Astrocyte (in vitro differentiated cells and primary cell): ENCODE data around the gene INPP5A. TPM values are rescaled to one million over a fixed set of nuclear protein-coding genes. Genes with fewer than 3 reads are reported as not detected.
"Not testable (repeated sequence)": the region's sequence is repeated elsewhere in the genome, so short reads cannot be mapped to it uniquely, and the experiment has no call there.

Experiments used
- DNase-seq: peaks from one replicate; pipeline ENCODE4 v3.0.0-alpha.2; 2010; ENCODE audit warnings: low read depth
- FAIRE-seq: peaks from 2 replicates; lab custom pipeline; 2011; peaks lifted over from hg19 to GRCh38; lab: Jason Lieb, UNC
- H2AFZ ChIP-seq: 2 replicates; pipeline ENCODE4 v1.6.0; 2012; ENCODE audit warnings: low read depth, low read length, inconsistent platforms
- H3K27ac ChIP-seq: 2 replicates; pipeline ENCODE4 v1.5.1; 2011; ENCODE audit warnings: low read depth, low read length, inconsistent platforms
- H3K27me3 ChIP-seq: 2 replicates; pipeline ENCODE4 v1.6.0; 2011; ENCODE audit warnings: low read length, inconsistent platforms; ENCODE audit not compliant: insufficient read depth
- H3K36me3 ChIP-seq: 2 replicates; pipeline ENCODE4 v1.5.1; 2011; ENCODE audit warnings: low read length, inconsistent platforms; ENCODE audit not compliant: insufficient read depth
- H3K4me1 ChIP-seq: 2 replicates; pipeline ENCODE4 v1.5.1; 2011; ENCODE audit warnings: low read length, inconsistent platforms; ENCODE audit not compliant: insufficient read depth
- H3K4me2 ChIP-seq: 2 replicates; pipeline ENCODE4 v1.6.0; 2012; ENCODE audit warnings: low read length, inconsistent platforms
- H3K4me3 ChIP-seq: 2 replicates; pipeline ENCODE4 v1.5.1; 2011; ENCODE audit warnings: low read depth, mild to moderate bottlenecking, low read length, inconsistent platforms; ENCODE audit not compliant: insufficient read depth
- H3K79me2 ChIP-seq: 2 replicates; pipeline ENCODE4 v1.6.0; 2012; ENCODE audit warnings: mild to moderate bottlenecking, low read length, inconsistent platforms; ENCODE audit not compliant: insufficient read depth
- H3K9ac ChIP-seq: 2 replicates; pipeline ENCODE4 v1.6.0; 2012; ENCODE audit warnings: mild to moderate bottlenecking, low read length, inconsistent platforms
- H3K9me3 ChIP-seq: 2 replicates; pipeline ENCODE4 v1.5.1; 2012; ENCODE audit warnings: low read depth, mild to moderate bottlenecking, low read length, inconsistent platforms; ENCODE audit not compliant: insufficient read depth
- H4K20me1 ChIP-seq: 2 replicates; pipeline ENCODE4 v1.6.0; 2012; ENCODE audit warnings: low read length, inconsistent platforms; ENCODE audit not compliant: insufficient read depth
- H3K27ac Mint-ChIP-seq: one replicate; pipeline ENCODE4 v1.8.0; 2021; ENCODE audit warnings: mild to moderate bottlenecking, mixed read lengths; ENCODE audit not compliant: unreplicated experiment
- H3K27me3 Mint-ChIP-seq: one replicate; pipeline ENCODE4 v1.8.0; 2021; ENCODE audit warnings: low read depth, mixed read lengths; ENCODE audit not compliant: unreplicated experiment
- H3K36me3 Mint-ChIP-seq: one replicate; pipeline ENCODE4 v1.8.0; 2021; ENCODE audit warnings: low read depth, mixed read lengths; ENCODE audit not compliant: unreplicated experiment
- H3K4me1 Mint-ChIP-seq: one replicate; pipeline ENCODE4 v1.8.0; 2021; ENCODE audit warnings: low read depth, mixed read lengths; ENCODE audit not compliant: unreplicated experiment
- H3K4me3 Mint-ChIP-seq: one replicate; pipeline ENCODE4 v1.8.0; 2021; ENCODE audit warnings: mild to moderate bottlenecking, moderate library complexity, mixed read lengths; ENCODE audit not compliant: unreplicated experiment
- H3K9me3 Mint-ChIP-seq: one replicate; pipeline ENCODE4 v1.8.0; 2021; ENCODE audit warnings: mild to moderate bottlenecking, mixed read lengths; ENCODE audit not compliant: unreplicated experiment
- EZH2 ChIP-seq: IDR thresholded peaks from 2 replicates; pipeline ENCODE4 v1.6.1; 2012; ENCODE audit warnings: mild to moderate bottlenecking, low read length, inconsistent platforms; ENCODE audit not compliant: insufficient read depth
- total RNA-seq: library from RNA; stranded (reverse); gene quantifications from 2 replicates; pipeline ENCODE4 v1.2.1, GENCODE V29; 2021
- TF ChIP-seq, protein P1 (sequence below): IDR thresholded peaks from 2 replicates; pipeline ENCODE4 v1.5.1; 2011; ENCODE audit warnings: low read depth, mild to moderate bottlenecking, inconsistent platforms, low read length, moderate library complexity; ENCODE audit not compliant: insufficient read depth

The INPP5A gene
- total RNA-seq, 1 donor from 2014 or later: 39.1 TPM

DNA sequence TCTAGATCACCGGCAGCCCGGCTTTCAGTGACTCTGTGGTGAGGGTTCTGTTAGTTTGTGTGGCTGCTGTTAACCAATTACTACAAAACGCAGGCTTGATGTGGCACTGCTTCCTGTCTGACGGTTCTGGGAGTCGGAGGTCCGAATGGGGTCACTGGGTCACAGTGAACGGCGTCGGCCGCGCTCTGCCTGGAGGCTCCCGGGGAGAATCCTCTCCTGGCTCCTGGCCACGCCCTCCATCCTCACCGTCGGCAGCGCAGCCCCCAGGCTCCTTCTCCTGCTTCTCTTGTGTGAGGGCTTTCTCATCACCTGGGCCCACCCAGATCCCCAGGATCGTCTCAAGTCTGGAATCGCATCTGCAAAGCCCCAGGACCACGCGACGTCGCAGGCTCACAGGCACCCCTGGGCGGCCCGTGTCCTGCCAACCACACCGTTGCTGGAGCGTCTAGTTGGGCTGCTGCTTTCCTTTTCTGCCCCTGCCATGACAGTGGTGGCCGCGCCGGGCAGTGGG lies 280.2 kb downstream of the INPP5A start:
- H2AFZ ChIP-seq: no peak overlapping the region
- Mint-ChIP-seq H3K36me3 (no peaks in the 10 kb centered on the region), H3K4me1 (no peaks in the 10 kb centered on the region), H3K4me3 (no peak overlapping the region), H3K27me3 (peaks cover 41% of the 10 kb centered on the region), H3K27ac (no peak overlapping the region), H3K9me3 (peaks cover 6% of the 10 kb centered on the region)
- H3K27ac ChIP-seq: no peak overlapping the region
- no peaks in the 10 kb centered on the region for H3K4me1 ChIP-seq
- H3K9ac ChIP-seq: no peak overlapping the region
- H4K20me1 ChIP-seq: no peaks in the 10 kb centered on the region
- H3K9me3 ChIP-seq: peaks cover 3% of the 10 kb centered on the region
- H3K79me2 ChIP-seq: no peaks in the 10 kb centered on the region
- FAIRE-seq: no peak
- DNase-seq: no peak
- H3K27me3 ChIP-seq: peaks cover 7% of the 10 kb centered on the region
- TF ChIP-seq, protein P1, sequence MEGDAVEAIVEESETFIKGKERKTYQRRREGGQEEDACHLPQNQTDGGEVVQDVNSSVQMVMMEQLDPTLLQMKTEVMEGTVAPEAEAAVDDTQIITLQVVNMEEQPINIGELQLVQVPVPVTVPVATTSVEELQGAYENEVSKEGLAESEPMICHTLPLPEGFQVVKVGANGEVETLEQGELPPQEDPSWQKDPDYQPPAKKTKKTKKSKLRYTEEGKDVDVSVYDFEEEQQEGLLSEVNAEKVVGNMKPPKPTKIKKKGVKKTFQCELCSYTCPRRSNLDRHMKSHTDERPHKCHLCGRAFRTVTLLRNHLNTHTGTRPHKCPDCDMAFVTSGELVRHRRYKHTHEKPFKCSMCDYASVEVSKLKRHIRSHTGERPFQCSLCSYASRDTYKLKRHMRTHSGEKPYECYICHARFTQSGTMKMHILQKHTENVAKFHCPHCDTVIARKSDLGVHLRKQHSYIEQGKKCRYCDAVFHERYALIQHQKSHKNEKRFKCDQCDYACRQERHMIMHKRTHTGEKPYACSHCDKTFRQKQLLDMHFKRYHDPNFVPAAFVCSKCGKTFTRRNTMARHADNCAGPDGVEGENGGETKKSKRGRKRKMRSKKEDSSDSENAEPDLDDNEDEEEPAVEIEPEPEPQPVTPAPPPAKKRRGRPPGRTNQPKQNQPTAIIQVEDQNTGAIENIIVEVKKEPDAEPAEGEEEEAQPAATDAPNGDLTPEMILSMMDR: no peak
- TF ChIP-seq EZH2: no peak
- no peak overlapping the region for H3K4me2 ChIP-seq
- H3K4me3 ChIP-seq: no peak overlapping the region
- no peaks in the 10 kb centered on the region for H3K36me3 ChIP-seq

DNA sequence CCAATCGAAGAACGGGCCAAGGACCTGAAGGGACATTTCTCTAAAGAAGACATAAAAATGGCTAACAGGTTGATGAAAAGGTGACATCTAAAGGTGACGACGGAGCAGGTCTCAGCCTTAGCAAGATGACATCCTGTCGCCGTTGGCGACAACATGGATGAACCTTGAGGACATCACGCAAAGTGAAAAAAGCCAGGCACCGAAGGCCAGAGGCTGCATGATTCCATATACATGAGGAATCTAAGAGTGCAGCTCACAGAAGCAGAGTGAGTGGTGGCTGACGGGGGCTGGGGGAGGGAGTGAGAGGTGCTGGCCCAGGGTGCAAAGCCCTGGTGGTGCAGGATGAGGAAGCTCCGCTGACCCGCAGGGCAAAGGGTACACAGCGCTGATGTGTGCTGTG lies 282.5 kb downstream of the INPP5A start:
- no peak for TF ChIP-seq EZH2
- TF ChIP-seq, protein P1: no peak
- DNase-seq: no peak
- H3K4me3 Mint-ChIP-seq: no peak overlapping the region
- Histone ChIP-seq H3K4me3 (no peak overlapping the region), H2AFZ (no peak overlapping the region), H3K9ac (no peak overlapping the region), H3K27ac (no peak overlapping the region), H3K79me2 (no peaks in the 10 kb centered on the region), H3K4me2 (no peak overlapping the region), H3K9me3 (peaks cover 4% of the 10 kb centered on the region), H4K20me1 (no peaks in the 10 kb centered on the region), H3K27me3 (peaks cover 7% of the 10 kb centered on the region), H3K36me3 (no peaks in the 10 kb centered on the region), H3K4me1 (no peaks in the 10 kb centered on the region)
- H3K9me3 Mint-ChIP-seq: peaks cover 6% of the 10 kb centered on the region
- H3K36me3 Mint-ChIP-seq: no peaks in the 10 kb centered on the region
- FAIRE-seq: no peak
- peaks cover 36% of the 10 kb centered on the region for H3K27me3 Mint-ChIP-seq
- H3K27ac Mint-ChIP-seq: no peak overlapping the region
- no peaks in the 10 kb centered on the region for H3K4me1 Mint-ChIP-seq

DNA sequence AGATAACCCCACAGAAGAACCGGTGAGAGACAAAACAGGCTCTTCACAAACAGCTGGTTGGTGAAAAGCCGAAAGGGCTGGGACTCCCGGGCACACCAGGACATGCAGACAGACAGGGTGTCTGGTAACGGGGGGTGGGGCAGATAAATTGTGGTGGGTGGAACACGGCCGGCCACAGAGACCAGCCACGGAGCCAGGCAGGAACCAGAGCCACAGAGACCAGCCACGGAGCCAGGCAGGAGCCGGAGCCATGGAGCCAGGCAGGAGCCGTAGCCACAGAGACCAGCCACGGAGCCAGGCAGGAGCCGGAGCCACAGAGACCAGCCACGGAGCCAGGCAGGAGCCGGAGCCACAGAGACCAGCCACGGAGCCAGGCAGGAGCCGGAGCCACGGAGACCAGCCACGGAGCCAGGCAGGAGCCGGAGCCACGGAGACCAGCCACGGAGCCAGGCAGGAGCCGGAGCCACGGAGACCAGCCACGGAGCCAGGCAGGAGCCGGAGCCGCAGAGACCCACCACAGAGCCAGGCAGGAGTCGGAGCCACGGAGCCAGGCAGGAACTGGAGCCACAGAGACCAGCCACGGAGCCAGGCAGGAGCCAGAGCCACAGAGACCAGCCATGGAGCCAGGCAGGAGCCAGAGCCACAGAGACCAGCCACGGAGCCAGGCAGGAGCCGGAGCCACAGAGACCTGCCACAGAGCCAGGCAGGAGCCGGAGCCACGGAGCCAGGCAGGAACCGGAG lies 288.4 kb downstream of the INPP5A start:
- H3K4me1 ChIP-seq, H2AFZ ChIP-seq, H3K27me3 ChIP-seq, H3K4me3 Mint-ChIP-seq, H3K79me2 ChIP-seq, FAIRE-seq, H3K36me3 Mint-ChIP-seq, H3K27ac Mint-ChIP-seq, DNase-seq, H3K4me3 ChIP-seq, H3K9ac ChIP-seq, H4K20me1 ChIP-seq, H3K4me1 Mint-ChIP-seq, H3K4me2 ChIP-seq, H3K36me3 ChIP-seq, H3K27ac ChIP-seq, H3K9me3 Mint-ChIP-seq: not testable (repeated sequence)
- peaks cover 13% of the 10 kb centered on the region for H3K9me3 ChIP-seq
- H3K27me3 Mint-ChIP-seq: peaks cover 30% of the 10 kb centered on the region
